SW480 (cell line): Measurements from ENCODE around the gene KDSR.

Source experiments
- DNase-seq: peaks from one replicate; pipeline ENCODE4 v3.0.0-alpha.2; 2016; ENCODE audit warnings: low spot score

Gene KDSR

DNA sequence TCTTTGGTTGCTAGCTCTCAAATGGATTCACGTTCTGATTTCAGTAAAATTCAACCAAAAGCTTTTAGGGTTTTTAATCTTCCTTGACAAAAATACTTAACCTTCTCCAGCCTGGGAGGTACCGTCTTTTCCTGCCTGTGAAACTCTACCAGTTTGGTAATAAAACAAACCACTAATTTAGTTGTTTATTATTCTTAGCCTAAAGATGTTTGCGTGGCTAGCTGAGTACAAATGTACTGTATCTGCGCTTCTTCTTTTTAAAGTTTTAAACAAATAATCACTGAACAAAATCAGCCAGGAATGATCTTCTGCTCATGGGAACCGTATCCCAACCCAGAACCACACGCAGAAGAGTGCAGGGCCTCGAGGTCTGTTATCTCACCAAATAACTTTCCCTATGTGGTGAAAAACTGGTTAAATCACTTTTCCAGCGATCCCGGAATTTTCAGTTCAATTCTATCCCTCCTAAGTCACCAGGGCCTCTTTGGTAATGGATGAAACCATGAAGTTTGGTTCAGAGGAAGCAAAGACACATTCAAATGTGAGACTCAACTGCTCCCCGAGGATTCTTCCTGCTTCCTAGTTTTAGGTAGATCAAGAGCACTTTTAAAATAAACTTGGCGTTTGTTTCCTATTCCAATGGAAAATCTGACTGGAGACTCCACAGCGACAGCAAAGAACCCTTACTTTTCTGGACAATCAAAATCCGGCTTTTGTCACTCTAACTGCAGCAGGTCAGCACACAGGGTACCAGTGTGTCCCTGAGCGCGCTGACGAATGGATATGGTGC, 83.5 kb downstream of the KDSR start:
- DNase-seq, result no peak

DNA sequence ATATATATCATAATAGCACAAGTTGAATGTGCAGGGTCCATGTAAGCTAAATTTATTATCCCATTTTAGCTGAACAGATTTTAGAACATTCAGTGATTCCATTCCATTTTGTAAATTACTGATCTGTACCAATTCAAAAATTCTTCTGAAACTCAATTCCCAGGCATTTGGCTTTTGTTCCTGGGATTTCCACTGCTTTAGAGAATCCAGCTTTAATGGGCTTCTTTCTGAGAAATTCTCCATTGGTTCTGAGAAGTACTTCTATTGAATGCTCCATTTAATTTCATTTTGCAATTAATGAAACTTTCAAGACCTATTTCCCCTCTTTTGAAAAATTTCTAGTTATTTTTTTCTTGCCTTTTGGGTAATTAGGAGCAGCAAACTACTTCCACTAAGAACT, 84.2 kb downstream of the KDSR start:
- no peak for DNase-seq
